Gastroesophageal sphincter (tissue), 3 donors: Measurements from ENCODE around the gene AGAP2.

Experiments
- POLR2A ChIP-seq, 2 donors: fragments of 450-650 bp; IDR thresholded peaks; one replicate each; pipeline ENCODE4 v1.6.1; 2017; ENCODE audit warnings: antibody characterized with exemption in 2 of 2, mild to moderate bottlenecking in 2 of 2, moderate library complexity in 1 of 2
- POLR2AphosphoS5 ChIP-seq: sonication (generic); formaldehyde crosslinking; IDR thresholded peaks from one replicate; pipeline ENCODE4 v1.6.1; 2017; ENCODE audit warnings: antibody characterized with exemption
- TF ChIP-seq, protein P1 (sequence below), 4 experiments: fragments of 200-600 bp in 2 of 4; fragments of 450-650 bp in 2 of 4; sonication (generic) in 1 of 4; IDR thresholded peaks; one replicate each; pipeline ENCODE4 v1.5.1; 2017 to 2019; ENCODE audit warnings: antibody characterized with exemption in 4 of 4, mild to moderate bottlenecking in 2 of 4, moderate library complexity in 2 of 4

DNA sequence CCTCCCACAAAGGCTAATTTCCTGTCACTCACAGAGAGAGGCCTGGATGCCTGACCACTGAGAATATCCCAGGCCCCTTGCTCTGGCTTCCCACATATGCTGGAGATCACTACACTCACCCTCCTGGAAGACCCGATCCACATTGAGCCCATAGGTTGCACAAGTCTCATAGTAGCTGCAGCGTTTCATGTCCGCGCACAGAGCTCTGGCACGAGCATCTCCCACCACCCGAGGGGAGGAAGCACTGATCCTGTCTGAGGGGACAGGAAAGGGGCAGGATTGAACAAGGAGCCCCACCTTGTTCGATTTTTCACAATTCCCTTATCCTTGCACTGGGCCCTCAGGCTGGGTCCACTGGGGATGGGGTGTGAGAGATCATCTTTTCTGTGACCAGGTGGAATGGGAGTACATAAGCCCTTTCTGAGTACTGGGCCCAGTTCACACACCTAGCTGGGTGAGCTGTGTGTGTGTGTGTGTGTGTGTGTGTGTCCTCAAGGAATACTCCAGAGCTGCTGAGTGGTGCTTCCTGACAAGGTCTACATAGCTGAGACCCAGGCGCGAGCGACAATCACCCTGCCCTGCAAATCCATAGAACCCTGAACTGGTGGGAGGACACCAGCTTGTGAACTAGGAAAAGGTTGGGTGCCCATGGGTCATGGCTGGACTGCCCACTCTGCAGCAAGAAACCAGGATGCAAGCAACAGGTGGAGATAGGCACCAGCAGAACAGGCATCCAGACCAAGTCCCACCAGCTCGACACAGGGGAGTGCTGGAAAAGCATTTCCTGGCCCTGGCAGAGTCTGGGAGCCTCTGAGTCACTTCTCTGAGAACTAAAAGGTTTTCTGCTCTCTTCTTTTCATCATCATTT is 5.6 kb downstream of the AGAP2 start:
- TF ChIP-seq, protein P1, sequence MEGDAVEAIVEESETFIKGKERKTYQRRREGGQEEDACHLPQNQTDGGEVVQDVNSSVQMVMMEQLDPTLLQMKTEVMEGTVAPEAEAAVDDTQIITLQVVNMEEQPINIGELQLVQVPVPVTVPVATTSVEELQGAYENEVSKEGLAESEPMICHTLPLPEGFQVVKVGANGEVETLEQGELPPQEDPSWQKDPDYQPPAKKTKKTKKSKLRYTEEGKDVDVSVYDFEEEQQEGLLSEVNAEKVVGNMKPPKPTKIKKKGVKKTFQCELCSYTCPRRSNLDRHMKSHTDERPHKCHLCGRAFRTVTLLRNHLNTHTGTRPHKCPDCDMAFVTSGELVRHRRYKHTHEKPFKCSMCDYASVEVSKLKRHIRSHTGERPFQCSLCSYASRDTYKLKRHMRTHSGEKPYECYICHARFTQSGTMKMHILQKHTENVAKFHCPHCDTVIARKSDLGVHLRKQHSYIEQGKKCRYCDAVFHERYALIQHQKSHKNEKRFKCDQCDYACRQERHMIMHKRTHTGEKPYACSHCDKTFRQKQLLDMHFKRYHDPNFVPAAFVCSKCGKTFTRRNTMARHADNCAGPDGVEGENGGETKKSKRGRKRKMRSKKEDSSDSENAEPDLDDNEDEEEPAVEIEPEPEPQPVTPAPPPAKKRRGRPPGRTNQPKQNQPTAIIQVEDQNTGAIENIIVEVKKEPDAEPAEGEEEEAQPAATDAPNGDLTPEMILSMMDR (IDR thresholded peaks at IDR 0.05) = no peak
- TF ChIP-seq POLR2A (IDR thresholded peaks at IDR 0.05) (no peak), POLR2AphosphoS5 (no peak)
